Activated CD4-positive, alpha-beta memory T cell treated with anti-CD3 and anti-CD28 coated beads for 36 hours (primary cell): ENCODE results near the gene PITPNC1. TPM values are rescaled to one million over a fixed set of nuclear protein-coding genes. Genes with fewer than 3 reads are reported as not detected.
"Not testable (repeated sequence)": the region's sequence is repeated elsewhere in the genome, so short reads cannot be mapped to it uniquely, and the experiment has no call there.

Experiments
- CTCF ChIA-PET: fragments of 350-600 bp; sonication (Branson Sonifier 250); formaldehyde crosslinking; loops from one replicate; lab custom pipeline; 2021; ENCODE audit warnings: antibody characterized with exemption, inconsistent platforms; lab: Charles Lee
- POLR2A ChIA-PET: fragments of 350-600 bp; sonication (Branson Sonifier 250); formaldehyde crosslinking; loops from one replicate; lab custom pipeline; 2021; ENCODE audit warnings: antibody characterized with exemption; lab: Charles Lee
- DNase-seq: peaks from one replicate; pipeline ENCODE4 v3.0.0-alpha.2; 2020
- H3K27ac Mint-ChIP-seq: one replicate; pipeline ENCODE4 v1.8.0; 2021; ENCODE audit warnings: mixed read lengths
- H3K27me3 Mint-ChIP-seq: one replicate; pipeline ENCODE4 v1.8.0; 2021; ENCODE audit warnings: mixed read lengths
- H3K36me3 Mint-ChIP-seq: one replicate; pipeline ENCODE4 v1.8.0; 2021; ENCODE audit warnings: mixed read lengths
- H3K4me1 Mint-ChIP-seq: one replicate; pipeline ENCODE4 v1.8.0; 2021; ENCODE audit warnings: low read depth, mixed read lengths
- H3K4me3 Mint-ChIP-seq: one replicate; pipeline ENCODE4 v1.8.0; 2021; ENCODE audit warnings: mild to moderate bottlenecking, mixed read lengths
- H3K9me3 Mint-ChIP-seq: one replicate; pipeline ENCODE4 v1.8.0; 2021; ENCODE audit warnings: mixed read lengths
- intact Hi-C: fragments of 100-400 bp; cut with micrococcal nuclease; formaldehyde crosslinking; loops from one replicate; pipeline ENCODE4 v1.15.1; 2023
- total RNA-seq, 2 experiments: library from RNA; stranded (reverse); gene quantifications; one replicate each; pipeline ENCODE4 v1.2.3, GENCODE V29; 2021

Gene PITPNC1
- 10 to 100 TPM; 35.7 to 37.3 TPM for total RNA-seq

GRCh38 chr17:67376737-67377487 lies at the start of gene PITPNC1:
PITPNC1 (plus strand) TSS chr17:67377281.
- H3K4me3 Mint-ChIP-seq, result peak within 1 kb of the TSS; percentile 92
- intact Hi-C loops, result loop anchor here (1.0 to 2.0 kb wide), 4 partner anchors 11 to 340 kb away; partner anchors contain the start of genes NOL11 and PSMD12
- peak within 1 kb of the TSS; percentile 80 for H3K27ac Mint-ChIP-seq
- no peaks in the 10 kb centered on the region for H3K27me3 Mint-ChIP-seq
- POLR2A ChIA-PET, result interaction anchor here (0.6 to 5.3 kb wide), 7 partner anchors 11 to 341 kb away, joined by 3 to 37 read pairs (median 9); partner anchors contain the start of genes NOL11 and PSMD12
- no peaks in the 10 kb centered on the region for H3K9me3 Mint-ChIP-seq
- peaks cover 40% of the 10 kb centered on the region for H3K4me1 Mint-ChIP-seq
- CTCF ChIA-PET, result interaction anchor here (0.6 to 12.8 kb wide), 18 partner anchors 10 to 317 kb away, joined by 3 to 284 read pairs (median 16); partner anchors contain the start of gene PSMD12
- DNase-seq, result peak; percentile 92
- H3K36me3 Mint-ChIP-seq, result no peaks in the 10 kb centered on the region

DNA sequence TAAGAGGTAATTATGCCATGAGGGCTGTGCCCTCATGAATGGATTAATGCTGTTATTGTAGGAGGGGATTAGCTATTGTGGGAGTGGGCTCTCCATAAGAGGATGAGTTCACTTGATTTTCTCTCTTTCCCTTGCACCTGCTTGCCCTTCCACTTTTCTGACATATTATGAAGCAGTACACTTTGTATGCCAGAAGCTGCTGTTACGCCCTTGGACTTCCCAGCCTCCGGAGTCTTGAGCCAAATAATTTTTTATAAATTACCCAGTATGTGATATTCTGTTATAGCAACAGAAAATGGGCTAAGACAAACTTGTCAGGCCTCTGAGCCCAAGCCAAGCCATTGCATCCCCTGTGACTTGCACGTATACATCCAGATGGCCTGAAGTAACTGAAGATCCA lies 49.1 kb upstream of the PITPNC1 start:
- H3K4me3 Mint-ChIP-seq, result no peak overlapping the region
- no peaks in the 10 kb centered on the region for H3K9me3 Mint-ChIP-seq
- H3K27me3 Mint-ChIP-seq, result no peaks in the 10 kb centered on the region
- intact Hi-C loops, result no loop called here
- no peaks in the 10 kb centered on the region for H3K36me3 Mint-ChIP-seq
- CTCF ChIA-PET, result no interaction called here
- no peak for DNase-seq
- POLR2A ChIA-PET, result no interaction called here
- H3K27ac Mint-ChIP-seq, result no peak overlapping the region
- H3K4me1 Mint-ChIP-seq, result no peaks in the 10 kb centered on the region

GRCh38 chr17:67331381-67332161 lies 45.5 kb upstream of the PITPNC1 start:
- H3K27ac Mint-ChIP-seq, H3K4me1 Mint-ChIP-seq, H3K36me3 Mint-ChIP-seq, POLR2A ChIA-PET, H3K27me3 Mint-ChIP-seq, H3K9me3 Mint-ChIP-seq, H3K4me3 Mint-ChIP-seq, intact Hi-C loops, CTCF ChIA-PET, DNase-seq: not testable (repeated sequence)

GRCh38 chr17:67332162-67332508 lies 44.9 kb upstream of the PITPNC1 start:
- H3K27me3 Mint-ChIP-seq, H3K9me3 Mint-ChIP-seq, DNase-seq, H3K4me3 Mint-ChIP-seq, CTCF ChIA-PET, H3K27ac Mint-ChIP-seq, H3K4me1 Mint-ChIP-seq, H3K36me3 Mint-ChIP-seq, intact Hi-C loops, POLR2A ChIA-PET: not testable (repeated sequence)

DNA sequence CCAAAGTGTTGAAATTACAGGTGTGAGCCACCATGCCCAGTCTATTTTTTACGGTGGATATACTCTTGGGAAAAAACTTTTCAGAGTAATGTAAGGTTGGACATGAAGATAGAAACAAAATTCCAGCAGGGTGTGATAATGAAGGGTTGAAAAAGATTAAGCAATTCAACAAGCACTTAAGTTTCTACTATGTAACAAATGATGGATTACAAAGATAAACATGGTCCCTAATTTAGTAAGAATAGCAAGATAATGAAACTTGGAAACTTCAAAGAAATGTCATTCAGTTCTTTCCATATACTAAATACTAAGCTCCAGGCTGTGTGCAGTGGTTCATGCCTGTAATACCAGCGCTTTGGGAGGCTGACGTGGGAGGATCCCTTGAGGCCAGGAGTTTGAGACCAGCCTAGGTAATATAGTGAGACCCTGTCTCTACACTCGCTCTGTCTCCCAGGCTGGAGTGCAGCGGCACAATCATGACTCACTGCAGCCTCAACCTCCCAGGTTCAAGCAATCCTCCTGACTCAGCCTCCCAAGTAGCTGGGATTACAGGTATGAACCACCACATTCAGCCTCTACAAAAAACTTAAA lies 41.7 kb upstream of the PITPNC1 start:
- Mint-ChIP-seq H3K4me3 (no peak overlapping the region), H3K9me3 (no peaks in the 10 kb centered on the region), H3K4me1 (no peaks in the 10 kb centered on the region), H3K27me3 (no peaks in the 10 kb centered on the region), H3K27ac (no peak overlapping the region), H3K36me3 (peaks cover 12% of the 10 kb centered on the region)
- CTCF ChIA-PET, result no interaction called here
- intact Hi-C loops, result no loop called here
- POLR2A ChIA-PET, result no interaction called here
- no peak for DNase-seq

DNA sequence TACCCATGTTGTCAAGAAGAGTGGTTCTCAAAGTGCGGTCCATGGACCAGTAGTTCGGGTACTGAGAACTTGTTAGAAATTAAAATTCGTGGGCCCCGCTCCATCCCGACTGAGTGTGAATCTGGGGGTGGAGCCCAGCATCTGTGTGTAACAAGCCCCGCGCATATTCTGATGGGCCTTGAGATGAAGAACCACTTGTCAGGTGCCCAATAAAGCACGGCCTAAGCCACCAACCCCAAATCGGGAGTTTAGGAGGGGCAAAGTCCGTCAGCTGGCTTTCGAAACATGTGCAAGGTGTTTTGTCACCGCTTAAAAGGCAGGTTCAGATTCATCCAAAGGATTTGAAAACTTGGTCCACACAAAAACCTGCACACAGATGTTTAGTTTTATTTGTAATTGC lies 40.2 kb upstream of the PITPNC1 start:
- H3K9me3 Mint-ChIP-seq, result no peaks in the 10 kb centered on the region
- no peak overlapping the region for H3K4me3 Mint-ChIP-seq
- peaks cover 23% of the 10 kb centered on the region for H3K36me3 Mint-ChIP-seq
- DNase-seq, result no peak
- CTCF ChIA-PET, result no interaction called here
- H3K4me1 Mint-ChIP-seq, result no peaks in the 10 kb centered on the region
- intact Hi-C loops, result no loop called here
- POLR2A ChIA-PET, result no interaction called here
- H3K27ac Mint-ChIP-seq, result no peak overlapping the region
- no peaks in the 10 kb centered on the region for H3K27me3 Mint-ChIP-seq

DNA sequence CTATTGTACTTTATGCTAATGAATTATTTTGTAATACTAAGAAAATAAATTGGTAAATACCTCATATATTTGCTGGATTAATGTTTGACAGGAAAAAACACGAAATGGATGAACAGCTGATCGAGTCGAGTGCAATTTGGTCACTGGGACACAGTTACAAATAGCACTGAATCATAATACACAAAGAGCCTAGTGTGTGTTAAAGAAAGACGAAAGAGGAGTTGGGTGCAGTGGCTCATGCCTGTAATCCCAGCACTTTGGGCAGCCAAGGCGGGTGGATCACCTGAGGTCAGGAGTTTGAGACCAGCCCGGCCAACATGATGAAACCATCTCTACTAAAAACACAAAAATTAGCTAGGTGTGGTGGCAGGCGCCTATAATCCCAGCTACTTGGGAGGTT lies 38.7 kb upstream of the PITPNC1 start:
- not testable (repeated sequence) for H3K27ac Mint-ChIP-seq

GRCh38 chr17:67343237-67343636 lies 33.8 kb upstream of the PITPNC1 start:
- Mint-ChIP-seq H3K27me3 (no peaks in the 10 kb centered on the region), H3K36me3 (peaks cover 49% of the 10 kb centered on the region), H3K27ac (no peak overlapping the region), H3K4me3 (no peak overlapping the region), H3K9me3 (no peaks in the 10 kb centered on the region), H3K4me1 (no peaks in the 10 kb centered on the region)
- CTCF ChIA-PET, result no interaction called here
- DNase-seq, result no peak
- intact Hi-C loops, result no loop called here
- POLR2A ChIA-PET, result interaction anchor here (0.6 to 1.4 kb wide), 2 partner anchors 16 to 132 kb away, joined by 3 read pairs; no protein-coding TSS in a partner anchor

More for the DNA sequence above, 38.7 kb upstream of the PITPNC1 start:
- H3K36me3 Mint-ChIP-seq, result peaks cover 30% of the 10 kb centered on the region
- H3K9me3 Mint-ChIP-seq, intact Hi-C loops, H3K27me3 Mint-ChIP-seq, POLR2A ChIA-PET, CTCF ChIA-PET, DNase-seq, H3K4me1 Mint-ChIP-seq, H3K4me3 Mint-ChIP-seq: not testable (repeated sequence)

GRCh38 chr17:67347826-67348225 lies 29.3 kb upstream of the PITPNC1 start:
- no peaks in the 10 kb centered on the region for H3K27me3 Mint-ChIP-seq

GRCh38 chr17:67349420-67349819 lies 27.7 kb upstream of the PITPNC1 start:
- peaks cover 48% of the 10 kb centered on the region for H3K36me3 Mint-ChIP-seq
- POLR2A ChIA-PET, result no interaction called here
- intact Hi-C loops, result no loop called here

More at GRCh38 chr17:67347826-67348225, 29.3 kb upstream of the PITPNC1 start:
- POLR2A ChIA-PET, result no interaction called here
- CTCF ChIA-PET, result no interaction called here
- Mint-ChIP-seq H3K27ac (no peak overlapping the region), H3K36me3 (peaks cover 47% of the 10 kb centered on the region), H3K9me3 (no peaks in the 10 kb centered on the region), H3K4me1 (no peaks in the 10 kb centered on the region), H3K4me3 (no peak overlapping the region)
- DNase-seq, result no peak
- intact Hi-C loops, result no loop called here

GRCh38 chr17:67353161-67353560 lies 23.9 kb upstream of the PITPNC1 start:
- Mint-ChIP-seq H3K9me3 (no peaks in the 10 kb centered on the region), H3K27me3 (no peaks in the 10 kb centered on the region), H3K4me1 (peaks cover 10% of the 10 kb centered on the region), H3K36me3 (peaks cover 51% of the 10 kb centered on the region), H3K27ac (no peak overlapping the region), H3K4me3 (no peak overlapping the region)
- intact Hi-C loops, result no loop called here
- no peak for DNase-seq
- ChIA-PET POLR2A (no interaction called here), CTCF (interaction anchor here (1.1 to 1.8 kb wide), 3 partner anchors 21 to 26 kb away, joined by 3 to 4 read pairs (median 4); no protein-coding TSS in a partner anchor)

More at GRCh38 chr17:67349420-67349819, 27.7 kb upstream of the PITPNC1 start:
- H3K4me3 Mint-ChIP-seq, result no peak overlapping the region
- H3K9me3 Mint-ChIP-seq, result no peaks in the 10 kb centered on the region
- CTCF ChIA-PET, result interaction anchor here (0.9 kb wide), 1 partner anchor 25 kb away, joined by 3 read pairs; no protein-coding TSS in a partner anchor
- H3K27me3 Mint-ChIP-seq, result no peaks in the 10 kb centered on the region
- H3K4me1 Mint-ChIP-seq, result no peaks in the 10 kb centered on the region
- no peak overlapping the region for H3K27ac Mint-ChIP-seq
- no peak for DNase-seq
